ENCODE results near the gene DAPK3.

DNA sequence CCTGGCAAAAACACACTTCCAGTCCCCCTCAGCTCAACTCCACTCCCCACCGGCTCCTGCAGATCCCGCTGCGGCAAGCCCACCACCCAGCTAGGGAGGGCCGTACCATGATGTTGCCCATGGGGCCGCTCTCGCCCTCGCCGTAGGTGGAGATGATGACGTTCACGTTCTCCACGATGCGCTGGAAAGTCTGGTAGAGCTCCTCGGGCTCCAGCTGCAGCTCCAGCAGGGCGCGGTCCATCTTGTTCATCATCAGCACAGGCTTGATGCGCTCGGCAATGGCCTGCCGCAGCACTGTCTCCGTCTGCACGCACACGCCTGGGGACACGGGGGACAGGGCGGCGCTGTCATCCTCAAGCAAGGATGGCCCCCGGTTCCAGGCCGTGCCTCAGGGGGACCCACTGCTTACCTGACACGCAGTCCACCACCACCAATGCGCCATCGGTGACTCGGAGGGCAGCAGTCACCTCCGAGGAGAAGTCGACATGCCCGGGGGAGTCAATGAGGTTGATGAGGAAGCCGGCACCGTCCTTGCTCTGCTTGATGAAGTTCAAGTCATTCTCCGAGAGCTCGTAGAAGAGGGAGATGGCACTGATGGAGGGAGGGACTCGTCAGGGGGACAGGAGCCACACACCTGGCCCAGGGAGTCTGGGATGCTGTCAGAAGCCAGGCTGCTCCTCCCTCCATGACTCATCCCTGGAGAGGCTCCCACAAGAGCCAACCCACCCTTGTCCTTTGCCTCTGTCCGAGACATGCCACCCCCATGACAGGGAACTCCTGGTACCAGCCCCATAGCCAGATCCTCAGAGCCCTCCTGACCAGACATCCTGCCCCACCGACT is 12.0 kb upstream of the DAPK3 start:
- TF ChIP-seq GATA2 (IDR thresholded peaks at IDR 0.05; ENCODE audit: low read depth, low read length): no peak
- no peak for TF ChIP-seq GATA3 (IDR thresholded peaks at IDR 0.05; ENCODE audit: low read depth, low read length)
